GM12878 (cell line): Measurements from ENCODE around the gene LLPH. TPM values are rescaled to one million over a fixed set of nuclear protein-coding genes. Genes with fewer than 3 reads are reported as not detected.

ENCODE experiments used
- ATAC-seq: fragments of 200-7000 bp; cut with Tn5 transposase; 3 replicates; pipeline ENCODE4 v1.9.1; 2020; ENCODE audit warnings: mild to moderate bottlenecking, moderate library complexity
- BruUV-seq: library from RNA; stranded (reverse); fragments of 400-500 nt; replicated peaks from 2 replicates; lab custom pipeline; 2021; lab: Mats Ljungman, UMichigan
- CTCF ChIA-PET: fragments of 300-600 bp; sonication (Branson Sonifier 250); formaldehyde crosslinking; extraction: SDS; loops from one replicate; lab custom pipeline; 2021; ENCODE audit warnings: inconsistent platforms; lab: Yijun Ruan, JAX
- POLR2A ChIA-PET: fragments of 350-600 bp; formaldehyde crosslinking; extraction: SDS; loops from one replicate; lab custom pipeline; 2021; ENCODE audit warnings: inconsistent platforms; lab: Charles Lee
- RAD21 ChIA-PET: fragments of 300-600 bp; sonication (Branson Sonifier 250); formaldehyde crosslinking; loops from one replicate; lab custom pipeline; 2023; ENCODE audit warnings: antibody characterized with exemption; ENCODE audit not compliant: unreplicated experiment; lab: Charles Lee
- SMC1A ChIA-PET: fragments of 300-600 bp; sonication (Branson Sonifier 250); formaldehyde crosslinking; loops from one replicate; lab custom pipeline; 2023; ENCODE audit not compliant: unreplicated experiment, uncharacterized antibody; lab: Charles Lee
- DNase-seq: peaks from one replicate; pipeline ENCODE4 v3.0.0-alpha.2; 2011; ENCODE audit warnings: low read depth, low spot score
- FAIRE-seq: peaks from 3 replicates; lab custom pipeline; 2011; peaks lifted over from hg19 to GRCh38; lab: Jason Lieb, UNC
- H2AFZ ChIP-seq: 2 replicates; pipeline ENCODE4 v1.6.0; 2011; ENCODE audit warnings: low read depth, low read length, control low read depth; ENCODE audit not compliant: control insufficient read depth
- H3K27ac ChIP-seq: 2 replicates; pipeline ENCODE4 v1.5.1; 2011; ENCODE audit warnings: control low read depth; ENCODE audit not compliant: control insufficient read depth, insufficient read depth
- H3K27me3 ChIP-seq, 2 experiments: replicated peaks in 1 of 2; 2 replicates each; pipeline versions ENCODE4 v1.6.0 to v1.6.1; 2011; ENCODE audit warnings: low read length in 1 of 2; ENCODE audit not compliant: control insufficient read depth in 2 of 2, insufficient read depth in 2 of 2
- H3K36me3 ChIP-seq, 2 experiments: 2 replicates each; pipeline ENCODE4 v1.5.1; 2011; ENCODE audit warnings: low read length in 1 of 2; ENCODE audit not compliant: control insufficient read depth in 2 of 2, insufficient read depth in 2 of 2
- H3K4me1 ChIP-seq: 2 replicates; pipeline ENCODE4 v1.6.1; 2011; ENCODE audit warnings: mild to moderate bottlenecking, low read length, moderate library complexity, mixed read lengths; ENCODE audit not compliant: control insufficient read depth, insufficient read depth
- H3K4me2 ChIP-seq: 2 replicates; pipeline ENCODE4 v1.6.0; 2011; ENCODE audit warnings: control low read depth; ENCODE audit not compliant: control insufficient read depth, insufficient read depth
- H3K4me3 ChIP-seq: fragments of 200-600 bp; sonication (generic); 2 replicates; pipeline ENCODE4 v1.5.1; 2016
- H3K79me2 ChIP-seq: 2 replicates; pipeline ENCODE4 v1.6.0; 2011; ENCODE audit warnings: low read length; ENCODE audit not compliant: control insufficient read depth, insufficient read depth
- H3K9ac ChIP-seq: 2 replicates; pipeline ENCODE4 v1.8.0; 2011; ENCODE audit warnings: low read length, control low read depth, mixed read lengths; ENCODE audit not compliant: control insufficient read depth, insufficient read depth
- H3K9me3 ChIP-seq: replicated peaks from 3 replicates; pipeline ENCODE4 v1.5.1; 2011; ENCODE audit warnings: mild to moderate bottlenecking, low read length; ENCODE audit not compliant: control insufficient read depth, insufficient read depth
- H4K20me1 ChIP-seq: 2 replicates; pipeline ENCODE4 v1.6.0; 2011; ENCODE audit not compliant: control insufficient read depth, insufficient read depth
- MTA3 ChIP-seq: IDR thresholded peaks from 2 replicates; pipeline ENCODE4 v1.6.1; 2012; ENCODE audit warnings: low read length, inconsistent platforms, borderline replicate concordance
- MYC ChIP-seq: IDR thresholded peaks from 2 replicates; pipeline ENCODE4 v1.6.1; 2011; ENCODE audit warnings: mild to moderate bottlenecking, low read length, moderate library complexity, inconsistent platforms; ENCODE audit not compliant: insufficient read depth, insufficient replicate concordance, insufficient read length, severe bottlenecking
- NFYA ChIP-seq: IDR thresholded peaks from 2 replicates; pipeline ENCODE4 v1.6.1; 2011; ENCODE audit warnings: low read depth, mild to moderate bottlenecking, low read length, improper control_type of control experiment, borderline replicate concordance
- PBX3 ChIP-seq: IDR thresholded peaks from 2 replicates; pipeline ENCODE4 v1.6.1; 2011; ENCODE audit warnings: mild to moderate bottlenecking, low read depth, low read length, moderate library complexity; ENCODE audit not compliant: insufficient replicate concordance
- POLR2AphosphoS5 ChIP-seq: IDR thresholded peaks from 2 replicates; pipeline ENCODE4 v1.6.1; 2011; ENCODE audit warnings: mild to moderate bottlenecking, low read length, inconsistent platforms
- STAT3 ChIP-seq: IDR thresholded peaks from 2 replicates; pipeline ENCODE4 v1.6.1; 2011; ENCODE audit warnings: low read depth, low read length, improper control_type of control experiment
- USF1 ChIP-seq: IDR thresholded peaks from 2 replicates; pipeline ENCODE4 v1.6.1; 2011; ENCODE audit warnings: borderline replicate concordance, low read depth, mild to moderate bottlenecking, moderate library complexity, mixed read lengths, low read length; ENCODE audit not compliant: insufficient read depth; ENCODE audit errors: extremely low read length
- ZBTB11 ChIP-seq: fragments of 450-650 bp; formaldehyde crosslinking; IDR thresholded peaks from 2 replicates; pipeline ENCODE4 v1.5.0; 2022; ENCODE audit warnings: mild to moderate bottlenecking, missing genetic modification characterization
- ZNF207 ChIP-seq: fragments of 450-650 bp; IDR thresholded peaks from 2 replicates; pipeline ENCODE4 v1.6.1; 2014; ENCODE audit warnings: antibody characterized with exemption, mild to moderate bottlenecking, borderline replicate concordance
- WGBS: methylation state at CpG from one replicate; pipeline ENCODE4 v1.1.6; 2016; ENCODE audit warnings: low lambda C conversion rate; ENCODE audit not compliant: insufficient replicate concordance, insufficient coverage; ENCODE audit errors: missing lambda C conversion rate; 5-methylcytosine and 5-hydroxymethylcytosine counted together
- in situ Hi-C: fragments of 300-500 bp; cut with MboI; formaldehyde crosslinking; loops from 9 replicates; pipeline ENCODE4 v1.14.3; 2018; ENCODE audit warnings: mixed read lengths
- intact Hi-C: fragments of 100-400 bp; cut with micrococcal nuclease; formaldehyde crosslinking; loops from one replicate; pipeline ENCODE4 v1.14.2; 2022; ENCODE audit not compliant: unreplicated experiment
- polyA plus RNA-seq, 11 experiments: library from polyadenylated mRNA; depleted of rRNA in 4 of 11; unstranded in 6 of 11; stranded (reverse) in 5 of 11; fragments of >200 nt; fragmentation: Nextera tagmentation in 4 of 11; fragmentation: Illumina TruSeq in 1 of 11; extraction: Ambion mirVana in 4 of 11; extraction: Trizol in 1 of 11; gene quantifications; 1 replicate in 1 of 11; 2 replicates in 10 of 11; pipeline versions ENCODE4 v1.2.1 to v1.2.3, GENCODE V29; 2011 to 2016; ENCODE audit warnings: inconsistent platforms in 2 of 11, missing spikeins in 2 of 11, low read depth in 1 of 11
- total RNA-seq, 4 experiments: library from RNA; depleted of rRNA in 3 of 4; stranded (reverse); fragments of >200 nt in 3 of 4; fragmentation: Illumina TruSeq in 1 of 4; extraction: Trizol in 1 of 4; gene quantifications; 2 replicates each; pipeline versions ENCODE4 v1.2.1 to v1.2.3, GENCODE V29; 2013 to 2021
- TF ChIP-seq, protein P1 (sequence below): fragments of 150-350 bp; IDR thresholded peaks from 2 replicates; pipeline ENCODE4 v1.6.1; 2014; ENCODE audit warnings: mild to moderate bottlenecking, low read depth, low read length

Gene LLPH
- total and polyA plus RNA-seq, 10 of the 15 experiments (the other 5 are each of a cell fraction or from before 2014, with no cell fraction given), result 15.2 to 107 (median 70.4) TPM

DNA sequence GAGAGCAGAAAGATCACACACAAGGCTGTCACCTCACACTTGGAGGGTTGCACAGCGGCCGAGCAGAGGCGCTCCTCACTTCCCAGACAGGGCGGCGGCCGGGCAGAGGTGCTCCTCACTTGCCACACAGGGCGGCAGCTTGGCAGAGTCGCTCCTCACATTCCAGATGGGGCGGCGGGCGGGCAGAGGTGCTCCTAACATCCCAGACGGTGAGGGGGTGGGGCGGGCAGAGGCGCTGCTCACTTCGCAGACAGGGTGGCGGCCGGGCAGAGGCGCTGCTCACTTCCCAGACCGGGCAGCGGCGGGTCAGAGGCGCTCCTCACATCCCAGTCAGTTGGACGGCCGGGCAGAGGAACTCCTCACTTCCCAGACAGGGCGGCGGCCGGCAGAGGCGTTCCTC is 30.2 kb upstream of the LLPH start:
- ATAC-seq, result no peak
- no peak overlapping the region for H2AFZ ChIP-seq
- no peaks in the 10 kb centered on the region for H3K27me3 ChIP-seq
- H3K79me2 ChIP-seq, result peaks cover 23% of the 10 kb centered on the region
- TF ChIP-seq, protein P1, sequence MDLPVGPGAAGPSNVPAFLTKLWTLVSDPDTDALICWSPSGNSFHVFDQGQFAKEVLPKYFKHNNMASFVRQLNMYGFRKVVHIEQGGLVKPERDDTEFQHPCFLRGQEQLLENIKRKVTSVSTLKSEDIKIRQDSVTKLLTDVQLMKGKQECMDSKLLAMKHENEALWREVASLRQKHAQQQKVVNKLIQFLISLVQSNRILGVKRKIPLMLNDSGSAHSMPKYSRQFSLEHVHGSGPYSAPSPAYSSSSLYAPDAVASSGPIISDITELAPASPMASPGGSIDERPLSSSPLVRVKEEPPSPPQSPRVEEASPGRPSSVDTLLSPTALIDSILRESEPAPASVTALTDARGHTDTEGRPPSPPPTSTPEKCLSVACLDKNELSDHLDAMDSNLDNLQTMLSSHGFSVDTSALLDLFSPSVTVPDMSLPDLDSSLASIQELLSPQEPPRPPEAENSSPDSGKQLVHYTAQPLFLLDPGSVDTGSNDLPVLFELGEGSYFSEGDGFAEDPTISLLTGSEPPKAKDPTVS, result no peak
- TF ChIP-seq USF1 (no peak), STAT3 (no peak), ZNF207 (no peak), MYC (no peak), NFYA (no peak), POLR2AphosphoS5 (no peak), PBX3 (no peak), ZBTB11 (CRISPR knock-in tag) (no peak), MTA3 (no peak)
- TF ChIP-seq, all 136 proteins: peak for 0
- no peak for FAIRE-seq
- WGBS, result 99% methylated on average over 20 of the region's 28 CpGs
- in situ Hi-C loops (no loop called here), intact Hi-C loops (loop anchor here (10.0 kb wide), 1 partner anchor 1756 kb away; the partner anchor contains the start of gene XPOT)
- no peak overlapping the region for H3K9ac ChIP-seq
- ChIA-PET POLR2A (no interaction called here), SMC1A (interaction anchor here (0.8 kb wide), 1 partner anchor 8 kb away, joined by 3 read pairs; no protein-coding TSS in a partner anchor), RAD21 (no interaction called here), CTCF (no interaction called here)
- H3K9me3 ChIP-seq, result peaks cover 11% of the 10 kb centered on the region
- H3K36me3 ChIP-seq, result no peaks in the 10 kb centered on the region; a peak in 4 of 4 replicates
- no peak overlapping the region for H3K4me3 ChIP-seq
- no peak for DNase-seq
- no peaks in the 10 kb centered on the region for H4K20me1 ChIP-seq
- H3K4me1 ChIP-seq, result no peaks in the 10 kb centered on the region
- BruUV-seq, result no TSS peak
- H3K4me2 ChIP-seq, result no peak overlapping the region
- no peak overlapping the region for H3K27ac ChIP-seq
